ENCODE results near the gene GLG1. TPM values are rescaled to one million over a fixed set of nuclear protein-coding genes. Genes with fewer than 3 reads are reported as not detected.

Gene GLG1
- total and polyA plus RNA-seq, 2 experiments from 2014 or later: 140 to 167 TPM

GRCh38 chr16:74601126-74601871 is 5.6 kb downstream of the GLG1 start:
- H3K4me1 ChIP-seq (ENCODE audit: low read depth): peaks cover 15% of the 10 kb centered on the region
- H3K27me3 ChIP-seq: no peaks in the 10 kb centered on the region
- no peak overlapping the region for H3K4me3 ChIP-seq
- no peaks in the 10 kb centered on the region for H3K9me3 ChIP-seq (ENCODE audit: low read depth)
- no peak for TF ChIP-seq CTCF (IDR thresholded peaks at IDR 0.05; ENCODE audit: low read depth, low read length)
- no peak for DNase-seq (ENCODE audit: low read depth in 1 of 2, low spot score in 1 of 2)
- H3K36me3 ChIP-seq: no peaks in the 10 kb centered on the region
- peak overlapping the region; percentile 14 for H3K27ac ChIP-seq

- Histone ChIP-seq H3K36me3 (no peaks in the 10 kb centered on the region), H3K9me3 (ENCODE audit: low read depth) (no peaks in the 10 kb centered on the region), H3K4me3 (no peak overlapping the region), H3K4me1 (ENCODE audit: low read depth) (no peaks in the 10 kb centered on the region), H3K27me3 (no peaks in the 10 kb centered on the region), H3K27ac (no peak overlapping the region)
- no peak for DNase-seq (ENCODE audit: low read depth in 1 of 2, low spot score in 1 of 2)
- TF ChIP-seq CTCF (IDR thresholded peaks at IDR 0.05; ENCODE audit: low read depth, low read length): no peak
Measured at GRCh38 chr16:74596586-74596985, 10.3 kb downstream of the GLG1 start.

GRCh38 chr16:74592847-74593246 is 14.1 kb downstream of the GLG1 start:
- no peak for TF ChIP-seq CTCF (IDR thresholded peaks at IDR 0.05; ENCODE audit: low read depth, low read length)

GRCh38 chr16:74591876-74592650 is 14.9 kb downstream of the GLG1 start:
- Histone ChIP-seq H3K9me3 (ENCODE audit: low read depth) (no peaks in the 10 kb centered on the region), H3K27me3 (no peaks in the 10 kb centered on the region), H3K36me3 (no peaks in the 10 kb centered on the region), H3K4me3 (no peak overlapping the region), H3K27ac (no peak overlapping the region), H3K4me1 (ENCODE audit: low read depth) (no peaks in the 10 kb centered on the region)
- no peak for DNase-seq (ENCODE audit: low read depth in 1 of 2, low spot score in 1 of 2)
- no peak for TF ChIP-seq CTCF (IDR thresholded peaks at IDR 0.05; ENCODE audit: low read depth, low read length)

More at GRCh38 chr16:74592847-74593246, 14.1 kb downstream of the GLG1 start:
- Histone ChIP-seq H3K4me3 (no peak overlapping the region), H3K9me3 (ENCODE audit: low read depth) (no peaks in the 10 kb centered on the region), H3K36me3 (no peaks in the 10 kb centered on the region), H3K4me1 (ENCODE audit: low read depth) (no peaks in the 10 kb centered on the region), H3K27ac (no peak overlapping the region), H3K27me3 (no peaks in the 10 kb centered on the region)
- DNase-seq (ENCODE audit: low read depth in 1 of 2, low spot score in 1 of 2): no peak

- H3K36me3 ChIP-seq: no peaks in the 10 kb centered on the region
- DNase-seq (ENCODE audit: low read depth in 1 of 2, low spot score in 1 of 2): no peak
- TF ChIP-seq CTCF (IDR thresholded peaks at IDR 0.05; ENCODE audit: low read depth, low read length): no peak
Measured at GRCh38 chr16:74586948-74587347, 20.0 kb downstream of the GLG1 start.

More at GRCh38 chr16:74586948-74587347, 20.0 kb downstream of the GLG1 start:
- no peaks in the 10 kb centered on the region for H3K9me3 ChIP-seq (ENCODE audit: low read depth)
- H3K4me3 ChIP-seq: no peak overlapping the region
- H3K4me1 ChIP-seq (ENCODE audit: low read depth): no peaks in the 10 kb centered on the region
- H3K27ac ChIP-seq: no peak overlapping the region
- H3K27me3 ChIP-seq: no peaks in the 10 kb centered on the region
